KG1 (cell line): ENCODE data around the gene ZSCAN10.
"Not testable (repeated sequence)": the region's sequence is repeated elsewhere in the genome, so short reads cannot be mapped to it uniquely, and the experiment has no call there.

Experiments used
- DNase-seq: peaks from one replicate; lab custom pipeline; 2025; lab: John Stamatoyannopoulos, UW

ZSCAN10 gene

GRCh38 chr16:3098459-3099394 is at the start of gene ZSCAN10:
Gene ZSCAN10 (minus strand): TSS chr16:3099294. CDS start chr16:3092937, 6,357 bp downstream.
- no peak for DNase-seq

- no peak for DNase-seq
Measured at GRCh38 chr16:3148256-3149192, 49.4 kb upstream of the ZSCAN10 start.

GRCh38 chr16:3147757-3148104 is 48.6 kb upstream of the ZSCAN10 start:
- no peak for DNase-seq

- DNase-seq = no peak
Measured at GRCh38 chr16:3147046-3147756, 48.1 kb upstream of the ZSCAN10 start.

- DNase-seq = no peak
Measured at GRCh38 chr16:3145660-3146059, 46.6 kb upstream of the ZSCAN10 start.

- no peak for DNase-seq
Measured at GRCh38 chr16:3145151-3145550, 46.1 kb upstream of the ZSCAN10 start.

GRCh38 chr16:3144321-3144983 is 45.4 kb upstream of the ZSCAN10 start:
- DNase-seq = no peak

- no peak for DNase-seq
Measured at GRCh38 chr16:3143598-3144320, 44.7 kb upstream of the ZSCAN10 start.

- no peak for DNase-seq
Measured at GRCh38 chr16:3143189-3143588, 44.1 kb upstream of the ZSCAN10 start.

- no peak for DNase-seq
Measured at GRCh38 chr16:3142770-3143169, 43.7 kb upstream of the ZSCAN10 start.

GRCh38 chr16:3142327-3142726 is 43.2 kb upstream of the ZSCAN10 start:
- no peak for DNase-seq

GRCh38 chr16:3141781-3142311 is 42.8 kb upstream of the ZSCAN10 start:
- DNase-seq = no peak

- no peak for DNase-seq
Measured at GRCh38 chr16:3140603-3141427, 41.7 kb upstream of the ZSCAN10 start.

GRCh38 chr16:3139561-3139960 is 40.5 kb upstream of the ZSCAN10 start:
- not testable (repeated sequence) for DNase-seq

GRCh38 chr16:3138823-3139426 is 39.8 kb upstream of the ZSCAN10 start:
- DNase-seq = no peak

GRCh38 chr16:3138342-3138741 is 39.2 kb upstream of the ZSCAN10 start:
- DNase-seq = no peak

- DNase-seq = no peak
Measured at GRCh38 chr16:3137267-3137666, 38.2 kb upstream of the ZSCAN10 start.

GRCh38 chr16:3135126-3135715 is 36.1 kb upstream of the ZSCAN10 start:
- no peak for DNase-seq
